H1 (cell line): Measurements from ENCODE around the gene KIAA0513. TPM values are rescaled to one million over a fixed set of nuclear protein-coding genes. Genes with fewer than 3 reads are reported as not detected.

Source experiments
- CTCF ChIA-PET: fragments of 300-600 bp; sonication (Branson Sonifier 250); formaldehyde crosslinking; loops from one replicate; lab custom pipeline; 2021; ENCODE audit not compliant: partially characterized antibody; lab: Charles Lee
- POLR2A ChIA-PET: fragments of 300-600 bp; sonication (Branson Sonifier 250); formaldehyde crosslinking; loops from one replicate; lab custom pipeline; 2021; ENCODE audit warnings: inconsistent platforms; ENCODE audit not compliant: partially characterized antibody; lab: Charles Lee
- DNase-seq, 2 experiments: peaks; one replicate each; pipeline versions ENCODE4 v3.0.0 to v3.0.0-alpha.2; 2010 to 2022; ENCODE audit warnings: low spot score in 2 of 2, low read depth in 1 of 2, mixed read lengths in 1 of 2
- FAIRE-seq: peaks from 2 replicates; lab custom pipeline; 2011; peaks lifted over from hg19 to GRCh38; lab: Jason Lieb, UNC
- H2AFZ ChIP-seq: 2 replicates; pipeline ENCODE4 v1.8.1; 2012; ENCODE audit warnings: low read length, inconsistent platforms
- H2AK5ac ChIP-seq: 2 replicates; pipeline ENCODE4 v1.6.1; 2013; ENCODE audit warnings: low read depth, low read length
- H2BK120ac ChIP-seq: replicated peaks from 2 replicates; pipeline ENCODE3; 2013; ENCODE audit warnings: low read depth, low read length, inconsistent platforms
- H2BK12ac ChIP-seq: 2 replicates; pipeline ENCODE4 v1.6.1; 2013; ENCODE audit warnings: low read depth, low read length
- H2BK15ac ChIP-seq: 2 replicates; pipeline ENCODE4 v1.6.1; 2013; ENCODE audit warnings: low read length
- H2BK20ac ChIP-seq: 2 replicates; pipeline ENCODE4 v1.6.1; 2013; ENCODE audit warnings: low read length
- H2BK5ac ChIP-seq: 2 replicates; pipeline ENCODE4 v1.6.1; 2013; ENCODE audit warnings: low read depth, low read length
- H3K14ac ChIP-seq: 2 replicates; pipeline ENCODE4 v1.6.1; 2013; ENCODE audit warnings: inconsistent platforms; ENCODE audit not compliant: insufficient read length
- H3K18ac ChIP-seq: 2 replicates; pipeline ENCODE4 v1.6.1; 2013; ENCODE audit warnings: low read length; ENCODE audit errors: extremely low read depth
- H3K23ac ChIP-seq: 2 replicates; pipeline ENCODE4 v1.6.1; 2013; ENCODE audit warnings: inconsistent platforms; ENCODE audit not compliant: insufficient read length
- H3K23me2 ChIP-seq: 2 replicates; pipeline ENCODE4 v1.6.1; 2013; ENCODE audit warnings: low read depth, low read length
- H3K27ac ChIP-seq: 2 replicates; pipeline ENCODE4 v1.6.1; 2011; ENCODE audit warnings: low read depth, low read length, inconsistent platforms
- H3K27me3 ChIP-seq, 4 experiments: replicated peaks in 1 of 4; 1 replicate in 1 of 4; 2 replicates in 3 of 4; pipeline versions ENCODE4 v1.6.1 to v1.8.1; 2011 to 2013; ENCODE audit warnings: low read length in 3 of 4, mild to moderate bottlenecking in 3 of 4, inconsistent platforms in 2 of 4, mixed read lengths in 2 of 4, moderate library complexity in 1 of 4; ENCODE audit not compliant: control insufficient read depth in 3 of 4, insufficient read depth in 3 of 4; ENCODE audit errors: extremely low read depth in 1 of 4
- H3K36me3 ChIP-seq, 4 experiments: 2 replicates each; pipeline versions ENCODE4 v1.6.1 to v1.8.1; 2011 to 2013; ENCODE audit warnings: mild to moderate bottlenecking in 4 of 4, low read length in 3 of 4, moderate library complexity in 2 of 4, control low read depth in 1 of 4, inconsistent platforms in 1 of 4; ENCODE audit not compliant: insufficient read depth in 4 of 4, control insufficient read depth in 2 of 4
- H3K4ac ChIP-seq: replicated peaks from 2 replicates; pipeline ENCODE3; 2013; ENCODE audit warnings: low read length, low read depth, mixed read lengths, inconsistent platforms; ENCODE audit not compliant: insufficient read length
- H3K4me1 ChIP-seq, 4 experiments: replicated peaks in 1 of 4; 1 replicate in 1 of 4; 2 replicates in 3 of 4; pipeline versions ENCODE4 v1.6.1 to v1.8.1; 2011 to 2013; ENCODE audit warnings: low read length in 3 of 4, inconsistent platforms in 2 of 4, mixed read lengths in 1 of 4; ENCODE audit not compliant: insufficient read depth in 4 of 4, control insufficient read depth in 3 of 4
- H3K4me2 ChIP-seq, 2 experiments: 2 replicates each; pipeline versions ENCODE4 v1.6.1 to v1.8.1; 2011 to 2013; ENCODE audit warnings: low read depth in 2 of 2, low read length in 2 of 2, control low read depth in 1 of 2, inconsistent platforms in 1 of 2, mild to moderate bottlenecking in 1 of 2; ENCODE audit not compliant: insufficient read depth in 1 of 2
- H3K4me3 ChIP-seq, 4 experiments: fragments of 200-600, 300-600 bp in 1 of 4; sonication (generic), shearing (Covaris generic), sonication (Bioruptor Twin) in 1 of 4; 2 replicates each; pipeline versions ENCODE4 v1.5.1 to v1.8.1; 2011 to 2016; ENCODE audit warnings: low read length in 4 of 4, low read depth in 3 of 4, control low read depth in 2 of 4, inconsistent platforms in 2 of 4, mild to moderate bottlenecking in 2 of 4, mixed read lengths in 1 of 4, moderate library complexity in 1 of 4; ENCODE audit not compliant: insufficient read depth in 2 of 4; ENCODE audit errors: extremely low read depth in 1 of 4
- H3K56ac ChIP-seq: replicated peaks from 2 replicates; pipeline ENCODE3; 2013; ENCODE audit warnings: low read depth, mild to moderate bottlenecking, mixed read lengths, low read length, inconsistent platforms; ENCODE audit not compliant: insufficient read length
- H3K79me1 ChIP-seq: 2 replicates; pipeline ENCODE4 v1.6.1; 2013; ENCODE audit warnings: low read depth, low read length, control low read depth
- H3K79me2 ChIP-seq, 2 experiments: 2 replicates each; pipeline versions ENCODE4 v1.6.1 to v1.8.1; 2012 to 2013; ENCODE audit warnings: low read length in 2 of 2, mild to moderate bottlenecking in 2 of 2, inconsistent platforms in 1 of 2; ENCODE audit not compliant: insufficient read depth in 2 of 2, control insufficient read depth in 1 of 2
- H3K9ac ChIP-seq, 4 experiments: replicated peaks in 1 of 4; 1 replicate in 1 of 4; 2 replicates in 3 of 4; pipeline versions ENCODE4 v1.6.1 to v1.8.1; 2011 to 2013; ENCODE audit warnings: low read depth in 3 of 4, low read length in 3 of 4, control low read depth in 2 of 4, mild to moderate bottlenecking in 2 of 4, moderate library complexity in 2 of 4, inconsistent platforms in 1 of 4; ENCODE audit errors: extremely low read depth in 1 of 4
- H3K9me3 ChIP-seq, 2 experiments: 2 replicates each; pipeline versions ENCODE4 v1.6.1 to v1.8.1; 2012 to 2013; ENCODE audit warnings: mild to moderate bottlenecking in 2 of 2, moderate library complexity in 2 of 2, control low read depth in 1 of 2, inconsistent platforms in 1 of 2, low read depth in 1 of 2, low read length in 1 of 2, mixed read lengths in 1 of 2; ENCODE audit not compliant: insufficient read depth in 2 of 2
- H4K20me1 ChIP-seq, 2 experiments: replicated peaks in 1 of 2; 2 replicates each; pipeline versions ENCODE3 to v1.8.1; 2011 to 2013; ENCODE audit warnings: inconsistent platforms in 2 of 2, low read length in 2 of 2, mild to moderate bottlenecking in 1 of 2; ENCODE audit not compliant: insufficient read depth in 2 of 2, control insufficient read depth in 1 of 2
- H4K5ac ChIP-seq: 2 replicates; pipeline ENCODE4 v1.6.1; 2013; ENCODE audit warnings: low read length, low read depth, mixed read lengths, inconsistent platforms; ENCODE audit not compliant: insufficient read length
- H4K8ac ChIP-seq: 2 replicates; pipeline ENCODE4 v1.8.0; 2013; ENCODE audit warnings: mild to moderate bottlenecking, moderate library complexity, low read length, inconsistent platforms; ENCODE audit not compliant: insufficient read depth; ENCODE audit errors: extremely low read depth
- H4K91ac ChIP-seq: replicated peaks from 2 replicates; pipeline ENCODE3; 2013; ENCODE audit warnings: low read length, mixed read lengths, inconsistent platforms; ENCODE audit not compliant: insufficient read length
- GTF2F1 ChIP-seq: IDR thresholded peaks from 2 replicates; pipeline ENCODE4 v1.6.1; 2012; ENCODE audit warnings: low read depth, low read length, improper control_type of control experiment, borderline replicate concordance
- HDAC6 ChIP-seq: IDR thresholded peaks from one replicate; pipeline ENCODE4 v1.7.1; 2012; ENCODE audit warnings: low read depth, mild to moderate bottlenecking, inconsistent platforms, low read length, moderate library complexity
- KDM4A ChIP-seq: IDR thresholded peaks from one replicate; pipeline ENCODE4 v1.7.1; 2012; ENCODE audit warnings: low read depth, mild to moderate bottlenecking, moderate library complexity, low read length, inconsistent platforms; ENCODE audit not compliant: severe bottlenecking
- TAF1 ChIP-seq: IDR thresholded peaks from 2 replicates; pipeline ENCODE4 v1.6.1; 2011; ENCODE audit warnings: mild to moderate bottlenecking, low read depth, low read length
- TBP ChIP-seq: IDR thresholded peaks from 2 replicates; pipeline ENCODE4 v1.6.1; 2011; ENCODE audit warnings: low read depth, low read length, improper control_type of control experiment
- WGBS, 2 experiments: shearing (Covaris generic) in 1 of 2; methylation state at CpG; one replicate each; pipeline versions ENCODE4 v1.1.6 to v1.1.7; 2013 to 2015; ENCODE audit warnings: low lambda C conversion rate in 2 of 2, mixed read lengths in 2 of 2, inconsistent platforms in 1 of 2, low coverage in 1 of 2, missing lambda C conversion rate in 1 of 2; ENCODE audit not compliant: insufficient replicate concordance in 2 of 2, insufficient coverage in 1 of 2, insufficient read length in 1 of 2; ENCODE audit errors: extremely low coverage in 1 of 2, missing lambda C conversion rate in 1 of 2; 5-methylcytosine and 5-hydroxymethylcytosine counted together
- polyA plus RNA-seq, 7 experiments: library from polyadenylated mRNA; depleted of rRNA in 3 of 7; stranded (reverse) in 5 of 7; unstranded in 2 of 7; fragments of >200 nt in 5 of 7; fragments of 200-250 nt in 2 of 7; gene quantifications; 1 replicate in 5 of 7; 2 replicates in 1 of 7; 4 replicates in 1 of 7; pipeline versions ENCODE4 v1.2.1 to v1.2.3, GENCODE V29; 2011 to 2013; ENCODE audit warnings: missing spikeins in 2 of 7, mixed read lengths in 2 of 7
- total RNA-seq: library from RNA; stranded (reverse); fragmentation: NEBNext Ultra II Directional; extraction: Animal tissue kit (Norgen Biotek cat#: 25700); gene quantifications from 2 replicates; pipeline ENCODE4 v1.2.1, GENCODE V29; 2021
- TF ChIP-seq, protein P1 (sequence below), 3 experiments: IDR thresholded peaks; 1 replicate in 2 of 3; 2 replicates in 1 of 3; pipeline versions ENCODE4 v1.5.1 to v1.6.1; 2011; ENCODE audit warnings: low read length in 3 of 3, mild to moderate bottlenecking in 3 of 3, inconsistent platforms in 2 of 3, low read depth in 1 of 3, moderate library complexity in 1 of 3; ENCODE audit not compliant: insufficient read depth in 1 of 3; ENCODE audit errors: control extremely low read depth in 1 of 3
- TF ChIP-seq, protein P2 (sequence below): IDR thresholded peaks from 2 replicates; pipeline ENCODE4 v1.6.1; 2012; ENCODE audit warnings: inconsistent platforms
- TF ChIP-seq, protein P3 (sequence below): IDR thresholded peaks from 2 replicates; pipeline ENCODE4 v1.6.1; 2011; ENCODE audit warnings: low read depth, mild to moderate bottlenecking, low read length; ENCODE audit not compliant: insufficient read depth

KIAA0513 gene
- total and polyA plus RNA-seq, 2 of the 8 experiments (the other 6 are each of a cell fraction or from before 2014, with no cell fraction given), result 2.1 to 6.1 TPM

DNA sequence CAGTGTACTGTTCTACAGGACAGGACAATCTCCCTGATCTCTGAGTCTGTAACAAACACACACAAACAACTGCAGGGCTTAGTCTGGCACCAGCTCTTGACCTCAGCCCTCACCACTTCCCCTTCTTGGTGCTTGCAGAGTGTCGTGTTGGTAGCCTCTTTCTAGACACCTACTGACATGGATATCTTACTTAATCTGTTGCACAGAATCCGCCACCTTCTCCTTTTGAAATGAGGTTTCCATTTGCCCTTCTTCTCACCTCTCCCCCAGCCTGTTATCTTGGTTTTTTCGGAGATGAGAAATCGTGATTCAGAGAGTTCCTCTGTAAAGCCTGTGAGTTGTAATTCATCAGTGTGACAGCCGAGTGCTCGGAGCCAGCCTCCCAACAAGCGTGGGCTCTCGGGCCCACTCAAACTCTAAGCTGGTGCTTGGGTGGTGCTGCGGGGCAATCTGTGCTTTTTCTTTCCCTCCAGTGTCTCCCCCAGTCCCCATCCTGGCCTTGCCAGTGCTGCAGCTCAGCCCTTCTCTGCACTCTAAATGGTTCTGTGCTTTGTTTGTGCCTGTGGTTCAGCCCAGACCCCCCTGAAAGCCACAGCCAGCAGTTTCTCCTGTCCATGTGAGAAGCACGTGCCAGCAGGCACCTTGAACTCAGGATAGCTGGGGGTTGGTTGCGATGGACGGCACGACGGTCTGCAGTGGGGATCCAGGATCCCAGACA, 28.1 kb downstream of the KIAA0513 start:
- DNase-seq (no peak), FAIRE-seq (no peak)
- no peak overlapping the region for H2AFZ ChIP-seq
- ChIA-PET POLR2A (interaction anchor here (2.4 kb wide), 1 partner anchor 9 kb away, joined by 5 read pairs; no protein-coding TSS in a partner anchor), CTCF (interaction anchor here (0.7 to 5.8 kb wide), 27 partner anchors 10 to 479 kb away, joined by 3 to 59 read pairs (median 7); partner anchors contain the start of gene KIAA0513)
- no peak overlapping the region for H2AK5ac ChIP-seq
- H2BK15ac ChIP-seq, result peak overlapping the region; percentile 63; the same call in 1 of the 2 replicates
- no peak overlapping the region for H2BK120ac ChIP-seq
- no peak overlapping the region; the same call in 1 of the 2 replicates for H3K18ac ChIP-seq
- H4K8ac ChIP-seq, result no peak overlapping the region; the same call in 1 of the 2 replicates
- WGBS, 2 experiments, result 84% methylated on average over 14 of the region's 14 CpGs; no CpG with 5 or more reads in 1 of the 2 experiments
- no peak overlapping the region for H3K23ac ChIP-seq
- H2BK5ac ChIP-seq, result no peak overlapping the region
- no peak overlapping the region for H3K56ac ChIP-seq
- no peaks in the 10 kb centered on the region for H3K36me3 ChIP-seq
- H3K27me3 ChIP-seq, result no peaks in the 10 kb centered on the region
- H2BK12ac ChIP-seq, result peak overlapping the region; percentile 27; the same call in 1 of the 2 replicates
- no peak overlapping the region for H3K9ac ChIP-seq
- no peak overlapping the region for H3K14ac ChIP-seq
- H3K9me3 ChIP-seq, result no peaks in the 10 kb centered on the region
- H3K79me2 ChIP-seq, result no peaks in the 10 kb centered on the region
- no peak overlapping the region for H4K5ac ChIP-seq
- no peak overlapping the region for H3K4me2 ChIP-seq
- H3K23me2 ChIP-seq, result no peaks in the 10 kb centered on the region
- no peak overlapping the region for H3K27ac ChIP-seq
- no peak overlapping the region for H3K4ac ChIP-seq
- peaks cover 0 to 5% (median 4%) of the 10 kb centered on the region in 4 experiments; a peak in 4 of 7 replicates for H3K4me1 ChIP-seq
- H3K79me1 ChIP-seq, result no peaks in the 10 kb centered on the region
- H2BK20ac ChIP-seq, result no peak overlapping the region
- no peaks in the 10 kb centered on the region for H4K20me1 ChIP-seq
- peak overlapping the region; percentile 72 for H4K91ac ChIP-seq
- no peak overlapping the region for H3K4me3 ChIP-seq
- TF ChIP-seq, protein P1, sequence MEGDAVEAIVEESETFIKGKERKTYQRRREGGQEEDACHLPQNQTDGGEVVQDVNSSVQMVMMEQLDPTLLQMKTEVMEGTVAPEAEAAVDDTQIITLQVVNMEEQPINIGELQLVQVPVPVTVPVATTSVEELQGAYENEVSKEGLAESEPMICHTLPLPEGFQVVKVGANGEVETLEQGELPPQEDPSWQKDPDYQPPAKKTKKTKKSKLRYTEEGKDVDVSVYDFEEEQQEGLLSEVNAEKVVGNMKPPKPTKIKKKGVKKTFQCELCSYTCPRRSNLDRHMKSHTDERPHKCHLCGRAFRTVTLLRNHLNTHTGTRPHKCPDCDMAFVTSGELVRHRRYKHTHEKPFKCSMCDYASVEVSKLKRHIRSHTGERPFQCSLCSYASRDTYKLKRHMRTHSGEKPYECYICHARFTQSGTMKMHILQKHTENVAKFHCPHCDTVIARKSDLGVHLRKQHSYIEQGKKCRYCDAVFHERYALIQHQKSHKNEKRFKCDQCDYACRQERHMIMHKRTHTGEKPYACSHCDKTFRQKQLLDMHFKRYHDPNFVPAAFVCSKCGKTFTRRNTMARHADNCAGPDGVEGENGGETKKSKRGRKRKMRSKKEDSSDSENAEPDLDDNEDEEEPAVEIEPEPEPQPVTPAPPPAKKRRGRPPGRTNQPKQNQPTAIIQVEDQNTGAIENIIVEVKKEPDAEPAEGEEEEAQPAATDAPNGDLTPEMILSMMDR (IDR thresholded peaks at IDR 0.05; ENCODE audit: control extremely low read depth in 1 of 3, insufficient read depth in 1 of 3, low read depth in 1 of 3, low read length in 3 of 3), result no peak
- TF ChIP-seq, protein P2, sequence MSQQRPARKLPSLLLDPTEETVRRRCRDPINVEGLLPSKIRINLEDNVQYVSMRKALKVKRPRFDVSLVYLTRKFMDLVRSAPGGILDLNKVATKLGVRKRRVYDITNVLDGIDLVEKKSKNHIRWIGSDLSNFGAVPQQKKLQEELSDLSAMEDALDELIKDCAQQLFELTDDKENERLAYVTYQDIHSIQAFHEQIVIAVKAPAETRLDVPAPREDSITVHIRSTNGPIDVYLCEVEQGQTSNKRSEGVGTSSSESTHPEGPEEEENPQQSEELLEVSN, result peak; percentile 75
- TF ChIP-seq TBP (no peak), GTF2F1 (no peak), HDAC6 (no peak), TAF1 (no peak), KDM4A (no peak)
- TF ChIP-seq, protein P3, sequence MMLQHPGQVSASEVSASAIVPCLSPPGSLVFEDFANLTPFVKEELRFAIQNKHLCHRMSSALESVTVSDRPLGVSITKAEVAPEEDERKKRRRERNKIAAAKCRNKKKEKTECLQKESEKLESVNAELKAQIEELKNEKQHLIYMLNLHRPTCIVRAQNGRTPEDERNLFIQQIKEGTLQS, result no peak
